GM12878 (cell line): ENCODE results near the gene SP4. TPM values are rescaled to one million over a fixed set of nuclear protein-coding genes. Genes with fewer than 3 reads are reported as not detected.
A peak's percentile ranks its signal among the peaks of the same experiment; 100 is the strongest.

ENCODE experiments used
- BACH1 ChIP-seq: fragments of 450-650 bp; IDR thresholded peaks from 2 replicates; pipeline ENCODE4 v1.6.1; 2017; ENCODE audit warnings: mild to moderate bottlenecking, borderline replicate concordance
- BMI1 ChIP-seq: fragments of 450-650 bp; IDR thresholded peaks from 2 replicates; pipeline ENCODE4 v1.6.1; 2016; ENCODE audit warnings: mild to moderate bottlenecking, moderate library complexity, borderline replicate concordance
- CBX3 ChIP-seq: fragments of 200-600 bp; sonication (generic); IDR thresholded peaks from 2 replicates; pipeline ENCODE4 v1.6.1; 2016; ENCODE audit warnings: low read depth, borderline replicate concordance
- CEBPB ChIP-seq, 2 experiments: fragments of 150-350 bp in 1 of 2; IDR thresholded peaks; 2 replicates each; pipeline ENCODE4 v1.6.1; 2012 to 2014; ENCODE audit warnings: low read depth in 2 of 2, low read length in 2 of 2, borderline replicate concordance in 1 of 2, inconsistent platforms in 1 of 2
- EGR1 ChIP-seq, 2 experiments: IDR thresholded peaks; 1 replicate in 1 of 2; 2 replicates in 1 of 2; pipeline ENCODE4 v1.6.1; 2011 to 2012; ENCODE audit warnings: low read depth in 2 of 2, low read length in 2 of 2, borderline replicate concordance in 1 of 2, mild to moderate bottlenecking in 1 of 2, moderate library complexity in 1 of 2
- EP300 ChIP-seq, 2 experiments: fragments of 150-350 bp in 1 of 2; IDR thresholded peaks; 2 replicates each; pipeline ENCODE4 v1.6.1; 2011 to 2012; ENCODE audit warnings: low read depth in 2 of 2, low read length in 2 of 2, borderline replicate concordance in 1 of 2, improper control_type of control experiment in 1 of 2, inconsistent platforms in 1 of 2; ENCODE audit not compliant: control insufficient read depth in 1 of 2
- MYB ChIP-seq: fragments of 150-350 bp; IDR thresholded peaks from 2 replicates; pipeline ENCODE4 v1.6.1; 2014; ENCODE audit warnings: mild to moderate bottlenecking, low read depth, low read length, borderline replicate concordance
- RCOR1 ChIP-seq: conservative IDR thresholded peaks from 2 replicates; pipeline ENCODE4 v1.6.1; 2012; ENCODE audit warnings: low read depth, low read length, improper control_type of control experiment
- RFX5 ChIP-seq: IDR thresholded peaks from 2 replicates; pipeline ENCODE4 v1.6.1; 2011; ENCODE audit warnings: low read depth, low read length, improper control_type of control experiment
- SIX5 ChIP-seq: IDR thresholded peaks from 2 replicates; pipeline ENCODE4 v1.6.1; 2011; ENCODE audit warnings: mild to moderate bottlenecking, low read depth, low read length, moderate library complexity; ENCODE audit not compliant: severe bottlenecking
- YY1 ChIP-seq: IDR thresholded peaks from 2 replicates; pipeline ENCODE4 v1.6.1; 2011; ENCODE audit warnings: low read depth, mild to moderate bottlenecking, low read length
- ZNF384 ChIP-seq: IDR thresholded peaks from 2 replicates; pipeline ENCODE4 v1.6.1; 2012; ENCODE audit warnings: low read depth, mild to moderate bottlenecking, low read length, improper control_type of control experiment, borderline replicate concordance
- ZSCAN29 ChIP-seq: fragments of 450-650 bp; IDR thresholded peaks from 2 replicates; pipeline ENCODE4 v1.6.1; 2017; ENCODE audit warnings: mild to moderate bottlenecking, moderate library complexity
- ZZZ3 ChIP-seq: IDR thresholded peaks from 2 replicates; pipeline ENCODE4 v1.6.1; 2011; ENCODE audit warnings: low read depth; ENCODE audit not compliant: control insufficient read depth, insufficient read length
- polyA plus RNA-seq, 11 experiments: library from polyadenylated mRNA; depleted of rRNA in 4 of 11; unstranded in 6 of 11; stranded (reverse) in 5 of 11; fragments of >200 nt; fragmentation: Nextera tagmentation in 4 of 11; fragmentation: Illumina TruSeq in 1 of 11; extraction: Ambion mirVana in 4 of 11; extraction: Trizol in 1 of 11; gene quantifications; 1 replicate in 1 of 11; 2 replicates in 10 of 11; pipeline versions ENCODE4 v1.2.1 to v1.2.3, GENCODE V29; 2011 to 2016; ENCODE audit warnings: inconsistent platforms in 2 of 11, missing spikeins in 2 of 11, low read depth in 1 of 11
- total RNA-seq, 4 experiments: library from RNA; depleted of rRNA in 3 of 4; stranded (reverse); fragments of >200 nt in 3 of 4; fragmentation: Illumina TruSeq in 1 of 4; extraction: Trizol in 1 of 4; gene quantifications; 2 replicates each; pipeline versions ENCODE4 v1.2.1 to v1.2.3, GENCODE V29; 2013 to 2021
- TF ChIP-seq, protein P1 (sequence below): fragments of 450-650 bp; IDR thresholded peaks from 2 replicates; pipeline ENCODE4 v1.6.1; 2018; ENCODE audit warnings: mild to moderate bottlenecking, low read depth, moderate library complexity; ENCODE audit not compliant: partially characterized antibody
- TF ChIP-seq, protein P2 (sequence below): IDR thresholded peaks from 2 replicates; pipeline ENCODE4 v1.6.1; 2012; ENCODE audit warnings: low read depth, low read length, improper control_type of control experiment
- TF ChIP-seq, protein P3 (sequence below): IDR thresholded peaks from 2 replicates; pipeline ENCODE4 v1.6.1; 2011; ENCODE audit warnings: borderline replicate concordance, low read depth, mild to moderate bottlenecking, moderate library complexity, low read length; ENCODE audit not compliant: insufficient read depth, poor library complexity, severe bottlenecking
- TF ChIP-seq, protein P4 (sequence below): fragments of 450-650 bp; IDR thresholded peaks from 2 replicates; pipeline ENCODE4 v1.6.1; 2017; ENCODE audit warnings: antibody characterized with exemption, mild to moderate bottlenecking, moderate library complexity
- TF ChIP-seq, protein P5 (sequence below): IDR thresholded peaks from 2 replicates; pipeline ENCODE4 v1.6.1; 2012; ENCODE audit warnings: low read depth, low read length, improper control_type of control experiment

The SP4 gene
- total and polyA plus RNA-seq, 10 of the 15 experiments (the other 5 are each of a cell fraction or from before 2014, with no cell fraction given), result 6.2 to 32.4 (median 16.1) TPM

DNA sequence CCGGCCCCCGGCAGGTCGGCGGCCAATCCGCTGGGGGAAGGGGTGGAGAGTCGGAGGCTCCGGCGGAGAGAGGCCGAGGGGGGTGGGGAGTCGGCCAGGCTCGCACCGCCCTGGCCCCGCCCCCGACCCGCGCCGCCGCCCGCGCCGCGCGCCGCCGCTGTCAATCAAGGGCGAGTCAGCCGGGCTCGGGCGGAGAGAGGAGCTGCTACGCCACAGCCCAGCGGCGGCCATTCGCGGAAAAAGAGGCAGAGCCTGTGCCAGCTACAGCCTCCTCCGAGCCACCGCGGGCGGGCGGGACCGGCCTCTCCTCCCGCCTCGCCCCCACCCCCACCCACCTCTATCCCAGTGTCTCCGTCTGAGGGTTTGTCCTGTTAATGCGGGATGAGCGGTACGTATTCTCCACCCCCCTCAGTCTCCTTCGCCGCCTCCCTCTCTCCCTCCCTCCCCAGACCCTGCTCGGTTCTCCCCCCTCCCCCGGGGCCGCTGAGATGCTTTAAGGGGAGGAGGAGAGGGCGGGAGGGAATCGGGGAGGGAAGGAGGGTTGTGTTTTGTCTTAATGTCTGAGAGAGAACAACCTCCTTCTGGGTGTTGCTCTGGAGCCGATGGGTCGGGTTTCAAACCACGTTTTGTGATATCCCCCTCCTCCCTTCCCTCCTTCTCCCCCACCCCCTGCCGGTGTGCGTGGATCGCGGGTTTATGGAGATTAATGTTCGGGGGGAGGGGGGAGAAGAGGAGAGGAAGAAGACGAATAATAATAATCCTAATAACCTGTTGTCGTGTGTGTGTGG, at the start of gene SP4 (continued):
- TF ChIP-seq, protein P1, sequence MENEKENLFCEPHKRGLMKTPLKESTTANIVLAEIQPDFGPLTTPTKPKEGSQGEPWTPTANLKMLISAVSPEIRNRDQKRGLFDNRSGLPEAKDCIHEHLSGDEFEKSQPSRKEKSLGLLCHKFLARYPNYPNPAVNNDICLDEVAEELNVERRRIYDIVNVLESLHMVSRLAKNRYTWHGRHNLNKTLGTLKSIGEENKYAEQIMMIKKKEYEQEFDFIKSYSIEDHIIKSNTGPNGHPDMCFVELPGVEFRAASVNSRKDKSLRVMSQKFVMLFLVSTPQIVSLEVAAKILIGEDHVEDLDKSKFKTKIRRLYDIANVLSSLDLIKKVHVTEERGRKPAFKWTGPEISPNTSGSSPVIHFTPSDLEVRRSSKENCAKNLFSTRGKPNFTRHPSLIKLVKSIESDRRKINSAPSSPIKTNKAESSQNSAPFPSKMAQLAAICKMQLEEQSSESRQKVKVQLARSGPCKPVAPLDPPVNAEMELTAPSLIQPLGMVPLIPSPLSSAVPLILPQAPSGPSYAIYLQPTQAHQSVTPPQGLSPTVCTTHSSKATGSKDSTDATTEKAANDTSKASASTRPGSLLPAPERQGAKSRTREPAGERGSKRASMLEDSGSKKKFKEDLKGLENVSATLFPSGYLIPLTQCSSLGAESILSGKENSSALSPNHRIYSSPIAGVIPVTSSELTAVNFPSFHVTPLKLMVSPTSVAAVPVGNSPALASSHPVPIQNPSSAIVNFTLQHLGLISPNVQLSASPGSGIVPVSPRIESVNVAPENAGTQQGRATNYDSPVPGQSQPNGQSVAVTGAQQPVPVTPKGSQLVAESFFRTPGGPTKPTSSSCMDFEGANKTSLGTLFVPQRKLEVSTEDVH, result no peak
- TF ChIP-seq MYB (no peak), SIX5 (no peak), CEBPB (IDR thresholded peaks at IDR 0.05; ENCODE audit: borderline replicate concordance in 1 of 2, low read depth in 2 of 2, low read length in 2 of 2) (no peak), RFX5 (peak; percentile 8; the same call in 1 of the 2 replicates), ZNF384 (no peak), ZZZ3 (no peak), EP300 (IDR thresholded peaks at IDR 0.05; ENCODE audit: borderline replicate concordance in 1 of 2, control insufficient read depth in 1 of 2, low read depth in 2 of 2, low read length in 2 of 2) (no peak), BMI1 (no peak), CBX3 (no peak), RCOR1 (no peak), ZSCAN29 (no peak), BACH1 (peak; percentile 85), EGR1 (IDR thresholded peaks at IDR 0.05; ENCODE audit: borderline replicate concordance in 1 of 2, low read depth in 2 of 2, low read length in 2 of 2) (peak in 1 of 2 experiments; percentile 59; a peak in 1 of 3 replicates), YY1 (peak; percentile 94)
- TF ChIP-seq, protein P2, sequence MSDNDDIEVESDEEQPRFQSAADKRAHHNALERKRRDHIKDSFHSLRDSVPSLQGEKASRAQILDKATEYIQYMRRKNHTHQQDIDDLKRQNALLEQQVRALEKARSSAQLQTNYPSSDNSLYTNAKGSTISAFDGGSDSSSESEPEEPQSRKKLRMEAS, result peak; percentile 6; the same call in 1 of the 2 replicates
- TF ChIP-seq, protein P3, sequence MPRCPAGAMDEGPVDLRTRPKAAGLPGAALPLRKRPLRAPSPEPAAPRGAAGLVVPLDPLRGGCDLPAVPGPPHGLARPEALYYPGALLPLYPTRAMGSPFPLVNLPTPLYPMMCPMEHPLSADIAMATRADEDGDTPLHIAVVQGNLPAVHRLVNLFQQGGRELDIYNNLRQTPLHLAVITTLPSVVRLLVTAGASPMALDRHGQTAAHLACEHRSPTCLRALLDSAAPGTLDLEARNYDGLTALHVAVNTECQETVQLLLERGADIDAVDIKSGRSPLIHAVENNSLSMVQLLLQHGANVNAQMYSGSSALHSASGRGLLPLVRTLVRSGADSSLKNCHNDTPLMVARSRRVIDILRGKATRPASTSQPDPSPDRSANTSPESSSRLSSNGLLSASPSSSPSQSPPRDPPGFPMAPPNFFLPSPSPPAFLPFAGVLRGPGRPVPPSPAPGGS, result no peak
- TF ChIP-seq, protein P4, sequence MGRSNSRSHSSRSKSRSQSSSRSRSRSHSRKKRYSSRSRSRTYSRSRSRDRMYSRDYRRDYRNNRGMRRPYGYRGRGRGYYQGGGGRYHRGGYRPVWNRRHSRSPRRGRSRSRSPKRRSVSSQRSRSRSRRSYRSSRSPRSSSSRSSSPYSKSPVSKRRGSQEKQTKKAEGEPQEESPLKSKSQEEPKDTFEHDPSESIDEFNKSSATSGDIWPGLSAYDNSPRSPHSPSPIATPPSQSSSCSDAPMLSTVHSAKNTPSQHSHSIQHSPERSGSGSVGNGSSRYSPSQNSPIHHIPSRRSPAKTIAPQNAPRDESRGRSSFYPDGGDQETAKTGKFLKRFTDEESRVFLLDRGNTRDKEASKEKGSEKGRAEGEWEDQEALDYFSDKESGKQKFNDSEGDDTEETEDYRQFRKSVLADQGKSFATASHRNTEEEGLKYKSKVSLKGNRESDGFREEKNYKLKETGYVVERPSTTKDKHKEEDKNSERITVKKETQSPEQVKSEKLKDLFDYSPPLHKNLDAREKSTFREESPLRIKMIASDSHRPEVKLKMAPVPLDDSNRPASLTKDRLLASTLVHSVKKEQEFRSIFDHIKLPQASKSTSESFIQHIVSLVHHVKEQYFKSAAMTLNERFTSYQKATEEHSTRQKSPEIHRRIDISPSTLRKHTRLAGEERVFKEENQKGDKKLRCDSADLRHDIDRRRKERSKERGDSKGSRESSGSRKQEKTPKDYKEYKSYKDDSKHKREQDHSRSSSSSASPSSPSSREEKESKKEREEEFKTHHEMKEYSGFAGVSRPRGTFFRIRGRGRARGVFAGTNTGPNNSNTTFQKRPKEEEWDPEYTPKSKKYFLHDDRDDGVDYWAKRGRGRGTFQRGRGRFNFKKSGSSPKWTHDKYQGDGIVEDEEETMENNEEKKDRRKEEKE, result no peak
- TF ChIP-seq, protein P5, sequence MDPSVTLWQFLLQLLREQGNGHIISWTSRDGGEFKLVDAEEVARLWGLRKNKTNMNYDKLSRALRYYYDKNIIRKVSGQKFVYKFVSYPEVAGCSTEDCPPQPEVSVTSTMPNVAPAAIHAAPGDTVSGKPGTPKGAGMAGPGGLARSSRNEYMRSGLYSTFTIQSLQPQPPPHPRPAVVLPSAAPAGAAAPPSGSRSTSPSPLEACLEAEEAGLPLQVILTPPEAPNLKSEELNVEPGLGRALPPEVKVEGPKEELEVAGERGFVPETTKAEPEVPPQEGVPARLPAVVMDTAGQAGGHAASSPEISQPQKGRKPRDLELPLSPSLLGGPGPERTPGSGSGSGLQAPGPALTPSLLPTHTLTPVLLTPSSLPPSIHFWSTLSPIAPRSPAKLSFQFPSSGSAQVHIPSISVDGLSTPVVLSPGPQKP, result no peak
